Left lung (tissue), 10 donors: ENCODE results near the gene MTCH2. TPM values are rescaled to one million over a fixed set of nuclear protein-coding genes. Genes with fewer than 3 reads are reported as not detected.

Experiments used
- ATAC-seq: fragments of 200-7000 bp; cut with Tn5 transposase; one replicate; pipeline ENCODE4 v1.9.1; 2020; ENCODE audit warnings: moderate library complexity
- DNase-seq, 4 donors: peaks; one replicate each; pipeline ENCODE4 v3.0.0-alpha.2; 2013 to 2020
- H3K27ac ChIP-seq, 2 donors: fragments of 200-600 bp; sonication (generic) in 1 of 2; one replicate each; pipeline versions ENCODE4 v1.5.0 to v1.8.0; 2020 to 2021
- H3K27me3 ChIP-seq, 2 donors: fragments of 200-600 bp; sonication (generic) in 1 of 2; one replicate each; pipeline versions ENCODE4 v1.5.0 to v1.8.0; 2020 to 2021
- H3K36me3 ChIP-seq, 2 donors: fragments of 200-600 bp; sonication (generic) in 1 of 2; one replicate each; pipeline versions ENCODE4 v1.5.0 to v1.8.0; 2020 to 2021
- H3K4me1 ChIP-seq, 2 donors: fragments of 200-600 bp; one replicate each; pipeline ENCODE4 v1.8.0; 2021
- H3K4me3 ChIP-seq, 2 donors: fragments of 200-600 bp; sonication (generic) in 1 of 2; one replicate each; pipeline versions ENCODE4 v1.5.0 to v1.8.0; 2020 to 2021; ENCODE audit warnings: mild to moderate bottlenecking in 1 of 2
- H3K9me3 ChIP-seq, 2 donors: fragments of 200-600 bp; sonication (generic) in 1 of 2; one replicate each; pipeline versions ENCODE4 v1.5.0 to v1.8.0; 2020 to 2021
- CTCF ChIP-seq, 2 donors: fragments of 200-600 bp; sonication (generic) in 1 of 2; IDR thresholded peaks; one replicate each; pipeline versions ENCODE4 v1.5.0 to v1.8.0; 2021; ENCODE audit warnings: antibody characterized with exemption in 2 of 2
- intact Hi-C, 2 donors: fragments of 100-400 bp; cut with DNase I; formaldehyde crosslinking; loops; one replicate each; pipeline versions ENCODE4 v1.11.2 to v1.14.2; 2022
- polyA plus RNA-seq, 6 donors: library from polyadenylated mRNA; unstranded; fragments of 120-200 nt; gene quantifications; one replicate each; pipeline ENCODE4 v1.2.1, GENCODE V29; 2013; ENCODE audit not compliant: insufficient read length in 6 of 6
- total RNA-seq, 2 donors: library from RNA; stranded (reverse); fragmentation: NEBNext Ultra II Directional; extraction: Animal tissue kit (Norgen Biotek cat#: 25700); gene quantifications; one replicate each; pipeline ENCODE4 v1.2.1, GENCODE V29; 2021
- donor health status: DM: no; HTN: yes; CAD: no.
- donor health status: DM: no; HTN: no; CAD: no.

Gene MTCH2
- total and polyA plus RNA-seq, 8 donors: 53.7 to 116 (median 65.6) TPM

GRCh38 chr11:47587039-47587716 lies 55.2 kb downstream of the MTCH2 start:
- H3K4me3 ChIP-seq: no peak overlapping the region

GRCh38 chr11:47586098-47586855 lies 56.1 kb downstream of the MTCH2 start, which contains the start of gene FAM180B:
TSS of gene FAM180B (plus strand) at chr11:47586678. CDS start at chr11:47586769, 91 bp downstream.
- H3K27ac ChIP-seq: no peak within 1 kb of the TSS
- DNase-seq (no peak), ATAC-seq (no peak)
- H3K4me1 ChIP-seq: peaks cover 0 to 9% of the 10 kb centered on the region in 2 donors
- no peaks in the 10 kb centered on the region for H3K9me3 ChIP-seq
- peaks cover 0 to 22% of the 10 kb centered on the region in 2 donors for H3K27me3 ChIP-seq
- intact Hi-C loops: no loop called here
- H3K4me3 ChIP-seq: no peak within 1 kb of the TSS
- H3K36me3 ChIP-seq: peaks cover 0 to 47% of the 10 kb centered on the region in 2 donors
- no peak for TF ChIP-seq CTCF (IDR thresholded peaks at IDR 0.05)

More at GRCh38 chr11:47587039-47587716, 55.2 kb downstream of the MTCH2 start:
- peaks cover 0 to 38% of the 10 kb centered on the region in 2 donors for H3K36me3 ChIP-seq
- peaks cover 0 to 28% of the 10 kb centered on the region in 2 donors for H3K27me3 ChIP-seq
- intact Hi-C loops: no loop called here
- H3K27ac ChIP-seq: no peak overlapping the region
- no peak for TF ChIP-seq CTCF (IDR thresholded peaks at IDR 0.05)
- H3K4me1 ChIP-seq: peaks cover 0 to 9% of the 10 kb centered on the region in 2 donors
- no peaks in the 10 kb centered on the region for H3K9me3 ChIP-seq
- ATAC-seq (no peak), DNase-seq (no peak)

GRCh38 chr11:47583844-47584243 lies 58.5 kb downstream of the MTCH2 start:
- H3K4me3 ChIP-seq: no peak overlapping the region
- no peak for DNase-seq
- no peaks in the 10 kb centered on the region for H3K27me3 ChIP-seq
- peaks cover 0 to 56% of the 10 kb centered on the region in 2 donors for H3K36me3 ChIP-seq
- no peak for TF ChIP-seq CTCF (IDR thresholded peaks at IDR 0.05)
- H3K27ac ChIP-seq: no peak overlapping the region
- intact Hi-C loops: no loop called here
- peaks cover 7 to 23% of the 10 kb centered on the region in 2 donors for H3K4me1 ChIP-seq
- ATAC-seq: no peak
- no peaks in the 10 kb centered on the region for H3K9me3 ChIP-seq

- intact Hi-C loops: no loop called here
- Histone ChIP-seq H3K4me3 (peak within 1 kb of the TSS; percentile 95 to 97), H3K36me3 (peaks cover 0 to 74% of the 10 kb centered on the region in 2 donors), H3K9me3 (no peaks in the 10 kb centered on the region), H3K27me3 (no peaks in the 10 kb centered on the region), H3K4me1 (peaks cover 18 to 35% of the 10 kb centered on the region in 2 donors), H3K27ac (peak within 1 kb of the TSS; percentile 87 to 89)
- ATAC-seq (peak; percentile 98), DNase-seq (peak; percentile 90 to 95 (median 92))
- no peak for TF ChIP-seq CTCF (IDR thresholded peaks at IDR 0.05)
These were observed 63.5 kb downstream of the MTCH2 start, which contains the start of the genes KBTBD4 and NDUFS3 for GRCh38 chr11:47578524-47579494. TSS of gene KBTBD4 (minus strand) at chr11:47578970. CDS start at chr11:47578951, 19 bp downstream. TSS of gene NDUFS3 (plus strand) at chr11:47579074. CDS start at chr11:47579092, 18 bp downstream.
